Tibial nerve (tissue), 4 donors: ENCODE data around the gene OR2S2.

Experiments
- CTCF ChIP-seq, 5 experiments: fragments of 200-600 bp in 3 of 5; fragments of 450-650 bp in 2 of 5; sonication (generic) in 3 of 5; IDR thresholded peaks; one replicate each; pipeline ENCODE4 v1.5.1; 2016 to 2019; ENCODE audit warnings: antibody characterized with exemption in 5 of 5, mild to moderate bottlenecking in 3 of 5, moderate library complexity in 2 of 5
- EP300 ChIP-seq, 2 donors: sonication (generic); formaldehyde crosslinking; IDR thresholded peaks; one replicate each; pipeline ENCODE4 v1.6.1; 2017; ENCODE audit warnings: antibody characterized with exemption in 2 of 2, mild to moderate bottlenecking in 1 of 2

GRCh38 chr9:35956651-35957050, 1.3 kb downstream of the OR2S2 start:
- TF ChIP-seq CTCF (IDR thresholded peaks at IDR 0.05) (no peak), EP300 (IDR thresholded peaks at IDR 0.05) (no peak)
